Effector CD8-positive, alpha-beta T cell (primary cell): Measurements from ENCODE around the gene INO80.

Experiments
- DNase-seq: peaks from one replicate; lab custom pipeline; 2025; lab: John Stamatoyannopoulos, UW

INO80 gene

GRCh38 chr15:40930430-40931299 is 185.4 kb downstream of the INO80 start:
- DNase-seq: peak; percentile 22

DNA sequence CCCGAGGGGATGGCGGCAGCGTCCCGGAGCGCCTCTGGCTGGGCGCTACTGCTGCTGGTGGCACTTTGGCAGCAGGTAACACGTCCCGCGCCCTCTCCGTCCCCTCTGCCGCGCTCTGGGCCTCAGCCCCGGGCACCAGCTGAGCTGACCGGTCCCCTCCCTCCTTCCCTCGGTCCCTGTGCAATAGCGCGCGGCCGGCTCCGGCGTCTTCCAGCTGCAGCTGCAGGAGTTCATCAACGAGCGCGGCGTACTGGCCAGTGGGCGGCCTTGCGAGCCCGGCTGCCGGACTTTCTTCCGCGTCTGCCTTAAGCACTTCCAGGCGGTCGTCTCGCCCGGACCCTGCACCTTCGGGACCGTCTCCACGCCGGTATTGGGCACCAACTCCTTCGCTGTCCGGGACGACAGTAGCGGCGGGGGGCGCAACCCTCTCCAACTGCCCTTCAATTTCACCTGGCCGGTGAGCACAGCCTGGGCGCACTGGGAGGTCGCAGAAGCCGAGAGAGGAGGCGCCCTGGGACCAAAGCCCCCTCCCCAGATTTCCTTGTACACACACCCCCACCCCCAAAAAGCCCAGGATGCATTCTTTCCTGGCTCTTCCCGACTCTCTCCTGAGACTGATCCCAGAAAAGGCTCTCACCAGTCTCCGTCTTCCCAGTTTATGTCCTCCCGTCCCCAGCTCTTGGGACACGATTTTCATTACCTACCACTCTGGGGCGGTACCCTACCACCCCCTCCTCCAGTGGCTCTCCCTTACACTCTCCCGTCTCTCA is 186.2 kb downstream of the INO80 start:
- no peak for DNase-seq
